B cell (primary cell): ENCODE measurements around the gene ASIC3. TPM values are rescaled to one million over a fixed set of nuclear protein-coding genes. Genes with fewer than 3 reads are reported as not detected.

Experiments
- ATAC-seq: fragments of 200-7000 bp; cut with Tn5 transposase; one replicate; pipeline ENCODE4 v1.10.0; 2021; ENCODE audit warnings: low read depth, mild to moderate bottlenecking, moderate number of reproducible peaks, moderate library complexity
- CTCF ChIA-PET: fragments of 350-600 bp; sonication (Branson Sonifier 250); formaldehyde crosslinking; loops from one replicate; lab custom pipeline; 2021; ENCODE audit warnings: antibody characterized with exemption, inconsistent platforms; lab: Charles Lee
- POLR2A ChIA-PET: fragments of 350-600 bp; sonication (Branson Sonifier 250); formaldehyde crosslinking; loops from one replicate; lab custom pipeline; 2021; ENCODE audit warnings: antibody characterized with exemption; lab: Charles Lee
- DNase-seq: peaks from one replicate; pipeline ENCODE4 v3.0.0; 2013
- H2AFZ ChIP-seq: 2 replicates; pipeline ENCODE4 v1.6.1; 2012; ENCODE audit warnings: mild to moderate bottlenecking, low read depth, low read length; ENCODE audit not compliant: insufficient read depth, poor library complexity, severe bottlenecking
- H3K27ac ChIP-seq, 2 donors: 1 replicate in 1 of 2; 2 replicates in 1 of 2; pipeline ENCODE4 v1.5.1; 2012 to 2013; ENCODE audit warnings: low read length in 2 of 2, mild to moderate bottlenecking in 2 of 2, moderate library complexity in 1 of 2
- H3K27me3 ChIP-seq, 4 experiments: fragments of 200-600 bp in 1 of 4; sonication (generic) in 1 of 4; replicated peaks in 1 of 4; 1 replicate in 2 of 4; 2 replicates in 2 of 4; pipeline versions ENCODE4 v1.6.1 to v1.7.0; 2013 to 2016; ENCODE audit warnings: low read length in 3 of 4, mild to moderate bottlenecking in 2 of 4, mixed read lengths in 1 of 4, moderate library complexity in 1 of 4; ENCODE audit not compliant: insufficient read depth in 4 of 4, control insufficient read depth in 3 of 4; ENCODE audit errors: control extremely low read depth in 1 of 4
- H3K36me3 ChIP-seq, 2 experiments: replicated peaks in 1 of 2; 1 replicate in 1 of 2; 2 replicates in 1 of 2; pipeline versions ENCODE4 v1.6.1 to v1.7.1; 2013; ENCODE audit warnings: low read length in 1 of 2; ENCODE audit not compliant: insufficient read depth in 2 of 2, control insufficient read depth in 1 of 2; ENCODE audit errors: control extremely low read depth in 1 of 2, extremely low read depth in 1 of 2
- H3K4me1 ChIP-seq, 2 donors: fragments of 200-600 bp in 1 of 2; sonication (generic) in 1 of 2; 1 replicate in 1 of 2; 2 replicates in 1 of 2; pipeline versions ENCODE4 v1.5.1 to v1.6.1; 2013 to 2017; ENCODE audit warnings: low read length in 2 of 2; ENCODE audit not compliant: control insufficient read depth in 2 of 2, insufficient read depth in 2 of 2
- H3K4me2 ChIP-seq: replicated peaks from 2 replicates; pipeline ENCODE3; 2012; ENCODE audit warnings: mild to moderate bottlenecking, low read depth, low read length; ENCODE audit not compliant: poor library complexity, severe bottlenecking
- H3K4me3 ChIP-seq, 5 experiments: fragments of 200-600 bp in 1 of 5; sonication (generic) in 1 of 5; 1 replicate in 3 of 5; 2 replicates in 2 of 5; pipeline versions ENCODE4 v1.5.1 to v1.7.0; 2011 to 2016; ENCODE audit warnings: low read length in 4 of 5, mild to moderate bottlenecking in 4 of 5, low read depth in 2 of 5, control low read depth in 1 of 5, moderate library complexity in 1 of 5; ENCODE audit not compliant: insufficient read depth in 1 of 5; ENCODE audit errors: control extremely low read depth in 1 of 5, extremely low read depth in 1 of 5
- H3K79me2 ChIP-seq: fragments of 200-600 bp; sonication (generic); one replicate; pipeline ENCODE4 v1.6.0; 2016; ENCODE audit warnings: low read length; ENCODE audit not compliant: control insufficient read depth, insufficient read depth
- H3K9ac ChIP-seq: fragments of 200-600 bp; sonication (generic); 2 replicates; pipeline ENCODE4 v1.6.1; 2017; ENCODE audit warnings: mild to moderate bottlenecking, low read length, moderate library complexity
- H3K9me3 ChIP-seq, 3 donors: one replicate each; pipeline versions ENCODE4 v1.6.1 to v1.7.1; 2013; ENCODE audit warnings: low read length in 2 of 3; ENCODE audit not compliant: control insufficient read depth in 2 of 3, insufficient read depth in 1 of 3; ENCODE audit errors: control extremely low read depth in 1 of 3
- H4K20me1 ChIP-seq: 2 replicates; pipeline ENCODE4 v1.6.0; 2012; ENCODE audit warnings: mild to moderate bottlenecking, low read length; ENCODE audit not compliant: insufficient read depth, control insufficient read depth, poor library complexity, severe bottlenecking
- H3K27ac Mint-ChIP-seq: one replicate; pipeline ENCODE4 v1.8.0; 2021; ENCODE audit warnings: mixed read lengths
- H3K27me3 Mint-ChIP-seq: one replicate; pipeline ENCODE4 v1.8.0; 2021; ENCODE audit warnings: mixed read lengths
- H3K4me1 Mint-ChIP-seq: one replicate; pipeline ENCODE4 v1.8.0; 2021; ENCODE audit warnings: mixed read lengths
- H3K4me3 Mint-ChIP-seq: one replicate; pipeline ENCODE4 v1.8.0; 2021; ENCODE audit warnings: mixed read lengths
- H3K9me3 Mint-ChIP-seq: one replicate; pipeline ENCODE4 v1.8.0; 2022; ENCODE audit warnings: mixed read lengths; ENCODE audit not compliant: insufficient read depth
- EZH2 ChIP-seq: IDR thresholded peaks from 2 replicates; pipeline ENCODE4 v1.6.1; 2012; ENCODE audit warnings: borderline replicate concordance, low read depth, mild to moderate bottlenecking, moderate library complexity, low read length; ENCODE audit not compliant: insufficient read depth, poor library complexity, severe bottlenecking
- WGBS: methylation state at CpG from one replicate; pipeline ENCODE4 v1.1.5; 2013; ENCODE audit warnings: missing lambda C conversion rate; ENCODE audit not compliant: insufficient coverage; 5-methylcytosine and 5-hydroxymethylcytosine counted together
- intact Hi-C: fragments of 100-400 bp; cut with micrococcal nuclease; formaldehyde crosslinking; loops from one replicate; pipeline ENCODE4 v1.10.0; 2022
- polyA plus RNA-seq: library from polyadenylated mRNA; depleted of rRNA; stranded (reverse); fragments of >200 nt; gene quantifications from 2 replicates; pipeline ENCODE4 v1.2.3, GENCODE V29; 2012
- total RNA-seq, 2 donors: library from RNA; stranded (reverse); fragments of 120-200 nt in 1 of 2; gene quantifications; 1 replicate in 1 of 2; 2 replicates in 1 of 2; pipeline versions ENCODE4 v1.2.3 to v1.2.4, GENCODE V29; 2013 to 2022
- TF ChIP-seq, protein P1 (sequence below): fragments of 200-600 bp; IDR thresholded peaks from one replicate; pipeline ENCODE4 v1.8.0; 2022; ENCODE audit warnings: antibody characterized with exemption, mild to moderate bottlenecking

ASIC3 gene
- total and polyA plus RNA-seq, 2 donors (not counting 1 experiment from before 2014, with no cell fraction given) = 4.8 to 5.0 TPM

DNA sequence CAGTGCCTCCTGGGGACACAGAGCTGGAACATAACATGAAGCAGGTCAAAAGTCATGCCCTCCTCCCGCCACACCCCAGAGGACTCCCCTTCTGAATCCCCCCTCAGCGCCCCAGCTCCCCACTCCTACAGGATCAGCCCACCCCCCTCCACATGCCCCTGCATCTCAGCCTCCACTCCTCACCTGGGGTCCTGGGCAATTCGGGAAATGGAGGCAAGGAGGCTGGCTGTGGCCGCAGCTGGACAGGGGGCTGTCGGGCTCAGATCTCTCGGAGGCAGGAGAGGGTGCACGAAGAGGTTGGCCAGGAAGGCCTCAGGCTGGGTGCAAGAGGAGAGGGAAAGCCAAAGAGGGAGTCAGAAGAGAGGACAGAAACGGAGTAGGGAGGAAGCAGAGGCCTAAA lies 31.8 kb upstream of the ASIC3 start:
- H3K4me3 Mint-ChIP-seq = no peak overlapping the region
- TF ChIP-seq, protein P1, sequence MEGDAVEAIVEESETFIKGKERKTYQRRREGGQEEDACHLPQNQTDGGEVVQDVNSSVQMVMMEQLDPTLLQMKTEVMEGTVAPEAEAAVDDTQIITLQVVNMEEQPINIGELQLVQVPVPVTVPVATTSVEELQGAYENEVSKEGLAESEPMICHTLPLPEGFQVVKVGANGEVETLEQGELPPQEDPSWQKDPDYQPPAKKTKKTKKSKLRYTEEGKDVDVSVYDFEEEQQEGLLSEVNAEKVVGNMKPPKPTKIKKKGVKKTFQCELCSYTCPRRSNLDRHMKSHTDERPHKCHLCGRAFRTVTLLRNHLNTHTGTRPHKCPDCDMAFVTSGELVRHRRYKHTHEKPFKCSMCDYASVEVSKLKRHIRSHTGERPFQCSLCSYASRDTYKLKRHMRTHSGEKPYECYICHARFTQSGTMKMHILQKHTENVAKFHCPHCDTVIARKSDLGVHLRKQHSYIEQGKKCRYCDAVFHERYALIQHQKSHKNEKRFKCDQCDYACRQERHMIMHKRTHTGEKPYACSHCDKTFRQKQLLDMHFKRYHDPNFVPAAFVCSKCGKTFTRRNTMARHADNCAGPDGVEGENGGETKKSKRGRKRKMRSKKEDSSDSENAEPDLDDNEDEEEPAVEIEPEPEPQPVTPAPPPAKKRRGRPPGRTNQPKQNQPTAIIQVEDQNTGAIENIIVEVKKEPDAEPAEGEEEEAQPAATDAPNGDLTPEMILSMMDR = no peak
- no peak for TF ChIP-seq EZH2
- CTCF ChIA-PET = interaction anchor here (1.0 to 1.5 kb wide), 3 partner anchors 8 to 118 kb away, joined by 3 read pairs; no protein-coding TSS in a partner anchor
- Histone ChIP-seq H3K9me3 (peaks cover 0 to 28% (median 0%) of the 10 kb centered on the region in 3 donors), H3K4me2 (no peak overlapping the region), H3K27ac (no peak overlapping the region), H3K9ac (no peak overlapping the region), H3K4me3 (no peak overlapping the region), H3K27me3 (peaks cover 0 to 41% (median 18%) of the 10 kb centered on the region in 4 experiments), H3K4me1 (peaks cover 36 to 48% of the 10 kb centered on the region in 2 donors), H3K79me2 (no peaks in the 10 kb centered on the region), H2AFZ (no peak overlapping the region), H3K36me3 (no peaks in the 10 kb centered on the region), H4K20me1 (no peaks in the 10 kb centered on the region)
- intact Hi-C loops = no loop called here
- H3K4me1 Mint-ChIP-seq = peaks cover 53% of the 10 kb centered on the region
- H3K27ac Mint-ChIP-seq = no peak overlapping the region
- no peak for DNase-seq
- no peak for ATAC-seq
- WGBS = 89% methylated on average over 7 of the region's 8 CpGs
- no peaks in the 10 kb centered on the region for H3K9me3 Mint-ChIP-seq
- POLR2A ChIA-PET = no interaction called here
- H3K27me3 Mint-ChIP-seq = peaks cover 29% of the 10 kb centered on the region

- H3K27ac ChIP-seq = no peak overlapping the region
- H3K4me1 ChIP-seq = peaks cover 36 to 48% of the 10 kb centered on the region in 2 donors
- CTCF ChIA-PET = interaction anchor here (1.0 to 3.1 kb wide), 5 partner anchors 9 to 119 kb away, joined by 3 to 25 read pairs (median 3); partner anchors contain the start of gene ABCB8
- DNase-seq (no peak), ATAC-seq (no peak)
- H3K9me3 ChIP-seq = peaks cover 0 to 28% (median 0%) of the 10 kb centered on the region in 3 donors
- H2AFZ ChIP-seq = no peak overlapping the region
- no peak overlapping the region for H3K9ac ChIP-seq
- no peak overlapping the region for H3K27ac Mint-ChIP-seq
- H4K20me1 ChIP-seq = no peaks in the 10 kb centered on the region
- no peak overlapping the region for H3K4me3 ChIP-seq
- intact Hi-C loops = no loop called here
- H3K36me3 ChIP-seq = no peaks in the 10 kb centered on the region
- no peak overlapping the region for H3K4me2 ChIP-seq
- H3K27me3 Mint-ChIP-seq = peaks cover 26% of the 10 kb centered on the region
- 91% methylated on average over 15 of the region's 15 CpGs for WGBS
- H3K79me2 ChIP-seq = no peaks in the 10 kb centered on the region
- POLR2A ChIA-PET = interaction anchor here (2.3 kb wide), 1 partner anchor 11 kb away, joined by 11 read pairs; the partner anchor contains the start of gene ABCB8
- H3K4me3 Mint-ChIP-seq = peak overlapping the region; percentile 91
- peaks cover 53% of the 10 kb centered on the region for H3K4me1 Mint-ChIP-seq
- H3K27me3 ChIP-seq = peaks cover 0 to 43% (median 18%) of the 10 kb centered on the region in 4 experiments
- TF ChIP-seq EZH2 = no peak
- no peaks in the 10 kb centered on the region for H3K9me3 Mint-ChIP-seq
Observed at GRCh38 chr7:151016942-151017341, 31.4 kb upstream of the ASIC3 start.
